Measurements from ENCODE around the gene MOGAT1. TPM values are rescaled to one million over a fixed set of nuclear protein-coding genes. Genes with fewer than 3 reads are reported as not detected.

Gene MOGAT1
- polyA plus RNA-seq, 2 of the 4 experiments (the other 2 are of a cell fraction): not detected

GRCh38 chr2:222673273-222673672 is 1.8 kb downstream of the MOGAT1 start:
- no peak for DNase-seq (ENCODE audit: low read depth in 1 of 2, low spot score in 1 of 2)
- FAIRE-seq: no peak
- peaks cover 4% of the 10 kb centered on the region; the same call in 1 of the 3 replicates for H3K4me1 ChIP-seq
- H3K9me3 ChIP-seq: no peaks in the 10 kb centered on the region
- 82% methylated on average over 7 of the region's 7 CpGs for WGBS (ENCODE audit: missing lambda C conversion rate)
- ATAC-seq: no peak
- no peak overlapping the region for H3K27ac ChIP-seq
- H3K4me3 ChIP-seq: no peak overlapping the region
- TF ChIP-seq PBX3 (IDR thresholded peaks at IDR 0.05): no peak
- no peak for TF ChIP-seq MAZ (IDR thresholded peaks at IDR 0.05; ENCODE audit: borderline replicate concordance, low read depth, low read length)
- no peak for TF ChIP-seq HES2 (IDR thresholded peaks at IDR 0.05)
- no peak for TF ChIP-seq RAD21 (conservative IDR thresholded peaks at IDR 0.05 in 1 of 2, IDR thresholded peaks at IDR 0.05 in 1 of 2)
- TF ChIP-seq RCOR1 (IDR thresholded peaks at IDR 0.05; ENCODE audit: low read depth, low read length): no peak
- no peak for TF ChIP-seq ZNF302 (CRISPR knock-in tag; IDR thresholded peaks at IDR 0.05)
- no peak for TF ChIP-seq USF2 (IDR thresholded peaks at IDR 0.05)
- no peak for TF ChIP-seq FOXS1 (CRISPR knock-in tag; IDR thresholded peaks at IDR 0.05)
- no peak for TF ChIP-seq CHD4 (IDR thresholded peaks at IDR 0.05; ENCODE audit: borderline replicate concordance)
- no peak for TF ChIP-seq E2F6 (IDR thresholded peaks at IDR 0.05; ENCODE audit: borderline replicate concordance, low read depth)
- TF ChIP-seq MAX (IDR thresholded peaks at IDR 0.05): no peak
- TF ChIP-seq KDM1A (IDR thresholded peaks at IDR 0.05; ENCODE audit: low read depth): no peak
- no peak for TF ChIP-seq ZC3H11A (IDR thresholded peaks at IDR 0.05)
- TF ChIP-seq SMC3 (IDR thresholded peaks at IDR 0.05): no peak
- TF ChIP-seq MYC (IDR thresholded peaks at IDR 0.05; ENCODE audit: borderline replicate concordance, low read length): no peak
- no peak for TF ChIP-seq FOSL2 (IDR thresholded peaks at IDR 0.05)
- TF ChIP-seq FOSL2 (CRISPR knock-in tag; IDR thresholded peaks at IDR 0.05): no peak
- TF ChIP-seq NR3C1 (IDR thresholded peaks at IDR 0.05): no peak
- no peak for TF ChIP-seq MAFK (IDR thresholded peaks at IDR 0.05; ENCODE audit: partially characterized antibody)
- CTCF ChIA-PET: interaction anchor here (1.2 to 1.6 kb wide), 2 partner anchors 14 to 17 kb away, joined by 3 read pairs; no protein-coding TSS in a partner anchor
- H3K4me2 ChIP-seq: no peak overlapping the region
- POLR2A ChIA-PET: interaction anchor here (0.6 kb wide), 1 partner anchor 1167 kb away, joined by 3 read pairs; no protein-coding TSS in a partner anchor

GRCh38 chr2:222673883-222674282 is 2.4 kb downstream of the MOGAT1 start:
- Histone ChIP-seq H3K27ac (no peak overlapping the region), H3K4me2 (no peak overlapping the region), H3K4me1 (peaks cover 4% of the 10 kb centered on the region; the same call in 1 of the 3 replicates), H3K9me3 (no peaks in the 10 kb centered on the region), H3K4me3 (no peak overlapping the region)
- DNase-seq (ENCODE audit: low read depth in 1 of 2, low spot score in 1 of 2) (peak in 1 of 2 experiments; percentile 29), FAIRE-seq (no peak), ATAC-seq (0 out of 6 replicates have a peak, but pooled peaks of 1 of the 2 experiments have one; percentile 44)
- TF ChIP-seq USF2 (IDR thresholded peaks at IDR 0.05) (peak; percentile 43; the same call in 1 of the 2 replicates), FOXS1 (CRISPR knock-in tag; IDR thresholded peaks at IDR 0.05) (no peak), PHF8 (IDR thresholded peaks at IDR 0.05; ENCODE audit: borderline replicate concordance, low read depth) (no peak), RAD21 (conservative IDR thresholded peaks at IDR 0.05 in 1 of 2, IDR thresholded peaks at IDR 0.05 in 1 of 2) (no peak)
- CTCF ChIA-PET: interaction anchor here (1.2 to 1.6 kb wide), 2 partner anchors 13 to 17 kb away, joined by 3 read pairs; no protein-coding TSS in a partner anchor
- POLR2A ChIA-PET: interaction anchor here (0.6 kb wide), 1 partner anchor 1166 kb away, joined by 3 read pairs; no protein-coding TSS in a partner anchor
- WGBS (ENCODE audit: missing lambda C conversion rate): 77% methylated on average over 5 of the region's 5 CpGs
